IMR-90 (cell line): ENCODE measurements around the gene FTL. TPM values are rescaled to one million over a fixed set of nuclear protein-coding genes. Genes with fewer than 3 reads are reported as not detected.

ENCODE experiments used
- ATAC-seq: fragments of 200-7000 bp; cut with Tn5 transposase; 2 replicates; pipeline ENCODE4 v1.9.1; 2020; ENCODE audit warnings: low read depth, mild to moderate bottlenecking, moderate library complexity
- BruUV-seq: library from RNA; stranded (reverse); fragments of 400-500 nt; replicated peaks from 2 replicates; lab custom pipeline; 2021; lab: Mats Ljungman, UMichigan
- CTCF ChIA-PET: fragments of 300-600 bp; formaldehyde crosslinking; extraction: SDS; loops from one replicate; lab custom pipeline; 2021; ENCODE audit warnings: antibody characterized with exemption; lab: Yijun Ruan, JAX
- POLR2A ChIA-PET: fragments of 300-600 bp; sonication (Branson Sonifier 250); formaldehyde crosslinking; loops from one replicate; lab custom pipeline; 2022; ENCODE audit warnings: antibody characterized with exemption; ENCODE audit not compliant: unreplicated experiment; lab: Charles Lee
- DNase-seq: peaks from one replicate; pipeline ENCODE4 v3.0.0; 2013
- H2AFZ ChIP-seq: replicated peaks from 2 replicates; pipeline ENCODE3; 2013; ENCODE audit warnings: low read length, mild to moderate bottlenecking; ENCODE audit not compliant: poor library complexity
- H2AK5ac ChIP-seq: 2 replicates; pipeline ENCODE4 v1.6.1; 2013; ENCODE audit warnings: low read depth, low read length, inconsistent platforms
- H2AK9ac ChIP-seq: replicated peaks from 2 replicates; pipeline ENCODE3; 2013; ENCODE audit warnings: mild to moderate bottlenecking, low read depth, low read length, moderate library complexity; ENCODE audit not compliant: poor library complexity
- H2BK120ac ChIP-seq: 2 replicates; pipeline ENCODE4 v1.6.1; 2013; ENCODE audit warnings: low read depth, low read length, inconsistent platforms
- H2BK15ac ChIP-seq: 3 replicates; pipeline ENCODE4 v1.6.1; 2013; ENCODE audit warnings: low read depth, low read length, inconsistent platforms
- H2BK20ac ChIP-seq: 2 replicates; pipeline ENCODE4 v1.6.1; 2013; ENCODE audit warnings: low read depth, mild to moderate bottlenecking, inconsistent platforms, low read length, moderate library complexity
- H2BK5ac ChIP-seq: 2 replicates; pipeline ENCODE4 v1.6.1; 2013; ENCODE audit warnings: mild to moderate bottlenecking, low read depth, low read length, inconsistent platforms; ENCODE audit not compliant: poor library complexity, severe bottlenecking
- H3K14ac ChIP-seq: replicated peaks from 2 replicates; pipeline ENCODE4 v1.6.1; 2013; ENCODE audit warnings: low read depth, low read length, inconsistent platforms
- H3K18ac ChIP-seq: 2 replicates; pipeline ENCODE4 v1.6.1; 2013; ENCODE audit warnings: low read depth, low read length, control low read depth
- H3K23ac ChIP-seq: 2 replicates; pipeline ENCODE4 v1.6.1; 2013; ENCODE audit warnings: low read depth, low read length, inconsistent platforms
- H3K27ac ChIP-seq: 2 replicates; pipeline ENCODE4 v1.5.1; 2013; ENCODE audit warnings: mild to moderate bottlenecking, control low read depth, low read length; ENCODE audit not compliant: insufficient read depth
- H3K27me3 ChIP-seq: 2 replicates; pipeline ENCODE4 v1.6.1; 2013; ENCODE audit warnings: low read length; ENCODE audit not compliant: control insufficient read depth, insufficient read depth
- H3K36me3 ChIP-seq: 2 replicates; pipeline ENCODE4 v1.6.1; 2013; ENCODE audit warnings: low read length, mixed read lengths; ENCODE audit not compliant: control insufficient read depth, insufficient read depth
- H3K4ac ChIP-seq: 2 replicates; pipeline ENCODE4 v1.6.1; 2013; ENCODE audit warnings: low read depth, low read length, inconsistent platforms
- H3K4me1 ChIP-seq: 2 replicates; pipeline ENCODE4 v1.6.1; 2013; ENCODE audit warnings: low read length, mixed read lengths; ENCODE audit not compliant: control insufficient read depth, insufficient read depth
- H3K4me2 ChIP-seq: 2 replicates; pipeline ENCODE4 v1.6.1; 2013; ENCODE audit warnings: low read depth, mild to moderate bottlenecking, control low read depth, low read length, moderate library complexity
- H3K4me3 ChIP-seq: 2 replicates; pipeline ENCODE4 v1.5.1; 2013; ENCODE audit warnings: low read depth, mild to moderate bottlenecking, control low read depth, low read length, moderate library complexity; ENCODE audit not compliant: insufficient read depth
- H3K56ac ChIP-seq: 2 replicates; pipeline ENCODE4 v1.6.1; 2013; ENCODE audit warnings: low read length, inconsistent platforms; ENCODE audit not compliant: insufficient read depth; ENCODE audit errors: extremely low read depth
- H3K79me1 ChIP-seq, 2 experiments: 2 replicates each; pipeline ENCODE4 v1.6.1; 2013; ENCODE audit warnings: low read length in 2 of 2, inconsistent platforms in 1 of 2, low read depth in 1 of 2
- H3K9ac ChIP-seq: 2 replicates; pipeline ENCODE4 v1.6.1; 2013; ENCODE audit warnings: low read depth, low read length, control low read depth
- H3K9me1 ChIP-seq: 2 replicates; pipeline ENCODE4 v1.6.1; 2013; ENCODE audit warnings: low read length, inconsistent platforms; ENCODE audit not compliant: insufficient read depth
- H3K9me3 ChIP-seq: 2 replicates; pipeline ENCODE4 v1.6.1; 2013; ENCODE audit warnings: low read length; ENCODE audit not compliant: control insufficient read depth, insufficient read depth
- H4K20me1 ChIP-seq: 2 replicates; pipeline ENCODE4 v1.6.1; 2013; ENCODE audit warnings: low read length, inconsistent platforms; ENCODE audit not compliant: insufficient read depth
- H4K5ac ChIP-seq: 2 replicates; pipeline ENCODE4 v1.6.1; 2013; ENCODE audit warnings: mild to moderate bottlenecking, low read depth, low read length, control low read depth
- H4K8ac ChIP-seq, 2 experiments: 2 replicates each; pipeline ENCODE4 v1.6.1; 2013; ENCODE audit warnings: low read depth in 2 of 2, low read length in 2 of 2, control low read depth in 1 of 2, inconsistent platforms in 1 of 2
- H4K91ac ChIP-seq: 2 replicates; pipeline ENCODE4 v1.6.1; 2013; ENCODE audit warnings: low read depth, low read length, inconsistent platforms; ENCODE audit not compliant: insufficient read depth
- BHLHE40 ChIP-seq: fragments of 150-350 bp; IDR thresholded peaks from 2 replicates; pipeline ENCODE4 v1.6.1; 2016; ENCODE audit warnings: mild to moderate bottlenecking, low read depth, low read length
- CEBPB ChIP-seq: IDR thresholded peaks from 2 replicates; pipeline ENCODE4 v1.6.1; 2012; ENCODE audit warnings: low read depth, low read length, improper control_type of control experiment
- CHD1 ChIP-seq: IDR thresholded peaks from 2 replicates; pipeline ENCODE4 v1.6.1; 2012; ENCODE audit warnings: low read depth, low read length, improper control_type of control experiment
- CTCF ChIP-seq: conservative IDR thresholded peaks from 2 replicates; pipeline ENCODE4 v1.5.1; 2012; ENCODE audit warnings: mild to moderate bottlenecking, low read depth, low read length, improper control_type of control experiment
- ELK1 ChIP-seq: fragments of 150-350 bp; IDR thresholded peaks from 2 replicates; pipeline ENCODE4 v1.6.1; 2016; ENCODE audit warnings: low read depth, mild to moderate bottlenecking, low read length, moderate library complexity, borderline replicate concordance
- MAFK ChIP-seq: IDR thresholded peaks from 2 replicates; pipeline ENCODE4 v1.6.1; 2012; ENCODE audit warnings: low read depth, low read length, improper control_type of control experiment
- MAZ ChIP-seq: IDR thresholded peaks from 2 replicates; pipeline ENCODE4 v1.6.1; 2012; ENCODE audit warnings: low read depth, mild to moderate bottlenecking, low read length, improper control_type of control experiment, moderate library complexity, borderline replicate concordance
- MXI1 ChIP-seq: IDR thresholded peaks from 2 replicates; pipeline ENCODE4 v1.6.1; 2012; ENCODE audit warnings: low read depth, mild to moderate bottlenecking, low read length, moderate library complexity, borderline replicate concordance
- NFE2L2 ChIP-seq: fragments of 150-350 bp; IDR thresholded peaks from 2 replicates; pipeline ENCODE4 v1.6.1; 2016; ENCODE audit warnings: low read depth, mild to moderate bottlenecking, low read length
- POLR2A ChIP-seq: IDR thresholded peaks from 2 replicates; pipeline ENCODE4 v1.6.1; 2012; ENCODE audit warnings: mild to moderate bottlenecking, low read depth, low read length
- RAD21 ChIP-seq: IDR thresholded peaks from 2 replicates; pipeline ENCODE4 v1.6.1; 2012; ENCODE audit warnings: low read length, improper control_type of control experiment
- RCOR1 ChIP-seq: IDR thresholded peaks from 2 replicates; pipeline ENCODE4 v1.6.1; 2012; ENCODE audit warnings: mild to moderate bottlenecking, low read length, improper control_type of control experiment; ENCODE audit not compliant: insufficient replicate concordance
- RFX5 ChIP-seq: IDR thresholded peaks from 2 replicates; pipeline ENCODE4 v1.8.0; 2012; ENCODE audit warnings: low read depth, mild to moderate bottlenecking, low read length, moderate library complexity
- WGBS, 2 experiments: methylation state at CpG; one replicate each; pipeline versions ENCODE4 v1.1.5 to v1.1.7; 2013; ENCODE audit warnings: missing lambda C conversion rate in 2 of 2; ENCODE audit not compliant: insufficient read length in 1 of 2; ENCODE audit errors: extremely low coverage in 2 of 2; 5-methylcytosine and 5-hydroxymethylcytosine counted together
- dilution Hi-C: fragments of 300-500 bp; cut with HindIII; formaldehyde crosslinking; loops from one replicate; pipeline ENCODE4 v1.14.3; 2018; ENCODE audit warnings: low sequenced_read_pairs; ENCODE audit not compliant: unreplicated experiment
- in situ Hi-C: fragments of 300-500 bp; cut with MboI; formaldehyde crosslinking; loops from 3 replicates; pipeline ENCODE4 v1.14.3; 2019; ENCODE audit warnings: low sequenced_read_pairs, inconsistent platforms, mixed read lengths
- intact Hi-C: fragments of 100-400 bp; cut with micrococcal nuclease; formaldehyde crosslinking; loops from 2 replicates; pipeline ENCODE4 v1.10.0; 2022
- polyA plus RNA-seq, 3 experiments: library from polyadenylated mRNA; depleted of rRNA; stranded (reverse); fragments of >200 nt; gene quantifications; 2 replicates each; pipeline ENCODE4 v1.2.3, GENCODE V29; 2012; ENCODE audit warnings: low replicate concordance in 1 of 3
- total RNA-seq: library from RNA; depleted of rRNA; stranded (reverse); fragments of >200 nt; gene quantifications from 2 replicates; pipeline ENCODE4 v1.2.3, GENCODE V29; 2012

The FTL gene
- total and polyA plus RNA-seq, 2 of the 4 experiments (the other 2 are of a cell fraction): 1,057 to 2,944 TPM

GRCh38 chr19:48918071-48918470 lies 47.0 kb upstream of the FTL start (continued):
- TF ChIP-seq ELK1 (no peak), POLR2A (no peak), NFE2L2 (no peak), MAZ (no peak)

GRCh38 chr19:48918801-48919247 lies 46.3 kb upstream of the FTL start:
- H4K20me1 ChIP-seq: no peaks in the 10 kb centered on the region; the same call in 1 of the 2 replicates
- intact Hi-C loops (no loop called here), dilution Hi-C loops (no loop called here), in situ Hi-C loops (no loop called here)
- H3K79me1 ChIP-seq: 0 out of 4 replicates have a peak, but pooled peaks cover 0 to 8% of the 10 kb centered on the region in 2 experiments
- no peak overlapping the region for H2BK5ac ChIP-seq
- CTCF ChIA-PET: interaction anchor here (0.6 kb wide), 1 partner anchor 46 kb away, joined by 3 read pairs; the partner anchor contains the start of gene FTL
- WGBS, 2 experiments: 69% methylated on average over 4 of the region's 18 CpGs; no CpG with 5 or more reads in 1 of the 2 experiments
- H3K18ac ChIP-seq: no peak overlapping the region
- H2AK5ac ChIP-seq: no peak overlapping the region
- H3K14ac ChIP-seq: no peak overlapping the region
- POLR2A ChIA-PET: no interaction called here
- H2AFZ ChIP-seq: no peak overlapping the region
- H3K9me1 ChIP-seq: 0 out of 2 replicates have a peak, but pooled peaks cover 3% of the 10 kb centered on the region
- ATAC-seq: peak; percentile 49
- H2AK9ac ChIP-seq: no peak overlapping the region
- H4K91ac ChIP-seq: no peak overlapping the region
- no peak overlapping the region for H2BK120ac ChIP-seq
- no peak for DNase-seq
- H3K4ac ChIP-seq: no peak overlapping the region
- H3K4me1 ChIP-seq: no peaks in the 10 kb centered on the region
- no peak overlapping the region for H2BK15ac ChIP-seq
- no TSS peak for BruUV-seq
- no peaks in the 10 kb centered on the region for H3K9me3 ChIP-seq
- no peak overlapping the region for H3K4me3 ChIP-seq
- no peak overlapping the region for H3K9ac ChIP-seq
- no peak overlapping the region for H3K4me2 ChIP-seq
- no peak overlapping the region for H3K23ac ChIP-seq
- no peak overlapping the region for H3K27ac ChIP-seq
- no peaks in the 10 kb centered on the region for H3K27me3 ChIP-seq
- H4K8ac ChIP-seq: no peak overlapping the region
- no peak overlapping the region for H2BK20ac ChIP-seq
- H4K5ac ChIP-seq: no peak overlapping the region
- peaks cover 57% of the 10 kb centered on the region for H3K36me3 ChIP-seq
- H3K56ac ChIP-seq: no peak overlapping the region
- no peak for TF ChIP-seq POLR2A
- no peak for TF ChIP-seq MAFK
- no peak for TF ChIP-seq RFX5
- TF ChIP-seq CHD1: no peak
- no peak for TF ChIP-seq BHLHE40
- TF ChIP-seq ELK1: no peak
- TF ChIP-seq RCOR1: no peak
- TF ChIP-seq MXI1: no peak
- no peak for TF ChIP-seq RAD21
- no peak for TF ChIP-seq CEBPB
- TF ChIP-seq CTCF: no peak
